Hematopoietic multipotent progenitor cell treated with erythropoietin and hydrocortisone succinate and interleukin-3 and kit ligand, for 8 days (in vitro differentiated cells): Measurements from ENCODE around the gene KLK10.

ENCODE experiments used
- DNase-seq: peaks from one replicate; pipeline ENCODE4 v3.0.0-alpha.2; 2015

The KLK10 gene

GRCh38 chr19:51025809-51026553 is 6.5 kb upstream of the KLK10 start:
- no peak for DNase-seq

GRCh38 chr19:51025401-51025800 is 5.9 kb upstream of the KLK10 start:
- DNase-seq = no peak

- no peak for DNase-seq
Measured at GRCh38 chr19:51024924-51025323, 5.4 kb upstream of the KLK10 start.

- no peak for DNase-seq
Measured at GRCh38 chr19:51023946-51024345, 4.4 kb upstream of the KLK10 start.

- no peak for DNase-seq
Measured at GRCh38 chr19:51022526-51022925, 3.0 kb upstream of the KLK10 start.

- peak; percentile 64 for DNase-seq
Measured at GRCh38 chr19:51020988-51021651, 1.6 kb upstream of the KLK10 start.

GRCh38 chr19:51018745-51019543 is 565 bp downstream of the KLK10 start:
- no peak for DNase-seq

GRCh38 chr19:51016798-51017683 is 2.5 kb downstream of the KLK10 start:
- peak; percentile 62 for DNase-seq

GRCh38 chr19:51015691-51016267 is 3.7 kb downstream of the KLK10 start:
- DNase-seq = no peak

GRCh38 chr19:51014242-51014641 is 5.3 kb downstream of the KLK10 start:
- no peak for DNase-seq

GRCh38 chr19:51012661-51013190 is 6.8 kb downstream of the KLK10 start:
- no peak for DNase-seq

- no peak for DNase-seq
Measured at GRCh38 chr19:51010066-51010795, 9.3 kb downstream of the KLK10 start.

- no peak for DNase-seq
Measured at GRCh38 chr19:51009061-51009891, 10.2 kb downstream of the KLK10 start.

- no peak for DNase-seq
Measured at GRCh38 chr19:51007488-51007887, 12.0 kb downstream of the KLK10 start.

- no peak for DNase-seq
Measured at GRCh38 chr19:51006406-51006805, 13.1 kb downstream of the KLK10 start.

GRCh38 chr19:51005248-51005647 is 14.3 kb downstream of the KLK10 start:
- DNase-seq = no peak

- DNase-seq = no peak
Measured at GRCh38 chr19:51003316-51003715, 16.2 kb downstream of the KLK10 start.

GRCh38 chr19:51002542-51003311 is 16.8 kb downstream of the KLK10 start:
- peak; percentile 56 for DNase-seq

- no peak for DNase-seq
Measured at GRCh38 chr19:51002089-51002532, 17.4 kb downstream of the KLK10 start.
